GM19193 (cell line): ENCODE measurements around the gene PSTK.

ENCODE experiments used
- POLR2A ChIP-seq: IDR thresholded peaks from 4 replicates; pipeline ENCODE4 v1.6.1; 2011; ENCODE audit not compliant: insufficient read depth, insufficient read length; ENCODE audit errors: extremely low read depth

Gene PSTK

DNA sequence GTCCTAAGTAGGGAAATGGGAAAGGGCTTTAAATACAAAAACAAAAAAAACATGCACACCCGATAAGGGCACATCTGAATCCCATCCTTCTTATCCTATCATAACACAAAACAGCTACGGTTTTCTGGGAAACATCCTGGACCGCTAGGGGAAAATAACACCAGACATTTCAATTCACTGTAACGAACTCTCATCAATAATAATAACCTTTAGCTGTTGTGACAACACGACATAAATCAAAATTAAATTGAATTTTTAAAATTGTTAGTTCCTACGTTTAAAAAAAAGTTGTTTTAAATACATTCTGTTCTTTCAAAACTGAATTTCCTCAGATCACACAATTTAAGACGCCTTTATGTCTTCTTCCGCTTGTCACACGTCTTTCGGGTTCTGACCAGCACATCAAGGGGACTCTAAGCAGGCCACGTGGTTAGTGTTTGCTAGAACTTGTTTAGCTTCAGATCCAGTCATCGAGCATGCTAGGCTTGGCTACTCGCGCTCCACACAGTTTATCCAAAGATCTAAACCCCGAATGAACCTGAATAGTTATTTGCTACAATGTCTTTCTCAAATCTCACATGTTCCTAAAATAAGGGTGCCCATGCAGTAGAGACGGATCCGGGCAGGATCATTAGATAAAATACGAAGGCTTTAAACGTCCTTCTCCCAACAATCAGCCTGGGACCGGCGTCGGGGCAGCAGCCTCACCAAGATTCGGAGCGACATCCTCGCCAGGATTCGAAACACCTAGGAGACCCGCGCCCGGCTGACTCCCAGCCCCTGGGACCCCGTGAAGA, 27.6 kb downstream of the PSTK start:
- TF ChIP-seq POLR2A = no peak

DNA sequence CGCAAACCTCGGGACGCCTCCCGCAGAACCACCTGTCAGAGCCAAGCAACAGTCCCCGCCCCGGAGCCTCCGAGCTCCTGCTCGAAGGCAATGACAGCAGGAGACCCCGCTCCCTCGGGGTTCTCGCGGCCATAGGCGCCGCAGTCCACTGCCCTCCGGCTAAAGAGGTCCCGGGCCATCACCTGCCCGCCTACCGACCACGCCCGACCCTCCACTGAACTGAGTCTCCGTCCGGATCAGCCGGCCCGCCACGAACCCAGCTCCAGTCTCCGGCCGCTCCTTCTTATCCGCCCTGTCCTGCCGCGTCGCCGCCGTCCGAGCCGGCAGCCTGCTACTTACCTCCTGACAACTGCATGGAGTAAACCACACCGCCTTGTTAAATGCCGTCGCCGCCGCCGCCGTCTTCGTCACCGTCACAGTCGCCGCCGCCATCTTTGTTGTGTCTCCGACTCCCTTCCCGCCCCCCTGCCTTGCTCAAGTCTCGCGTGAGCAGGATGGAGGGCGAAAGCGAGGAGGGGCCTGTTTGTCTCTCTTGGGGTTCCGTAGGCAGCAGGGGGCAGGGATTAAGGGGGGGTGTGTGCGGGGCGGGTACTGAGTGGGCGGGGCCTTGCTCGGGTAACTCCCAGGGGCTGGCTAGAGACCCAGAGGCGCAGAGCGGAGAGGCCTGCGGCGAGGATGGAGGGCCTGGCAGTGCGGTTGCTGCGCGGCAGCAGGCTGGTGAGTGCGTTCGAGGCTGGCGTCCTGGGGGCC, 28.3 kb downstream of the PSTK start, which contains the start of the genes ACADSB and IKZF5:
ACADSB (plus strand) TSS at position 652 of the 750 bp plus-strand sequence; CDS start at position 676, 24 bp downstream.
IKZF5 (minus strand) TSS at position 441 of the 750 bp plus-strand sequence. CDS start 10,170 bp downstream, outside the sequence.
- TF ChIP-seq POLR2A = peak; percentile 97

GRCh38 chr10:123009105-123009820, 29.1 kb downstream of the PSTK start:
- no peak for TF ChIP-seq POLR2A

DNA sequence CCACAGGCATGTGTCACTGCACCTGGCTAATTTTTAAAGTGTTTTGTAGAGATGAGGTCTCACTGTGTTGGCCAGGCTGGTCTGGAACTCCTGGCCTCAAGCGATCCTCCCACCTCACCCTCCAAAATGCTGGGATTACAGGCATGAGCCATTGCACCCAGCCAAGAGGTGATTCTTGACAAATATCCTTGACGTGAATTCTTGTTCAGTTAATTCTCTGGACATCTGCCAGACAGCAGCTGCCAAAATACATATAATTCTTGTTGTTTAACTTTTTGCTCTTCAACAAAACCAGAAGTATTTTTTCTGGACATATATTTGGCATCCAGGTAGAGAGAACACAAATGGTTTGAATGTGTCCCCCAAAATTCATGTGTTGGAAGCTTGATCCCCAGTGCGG, 31.8 kb downstream of the PSTK start:
- no peak for TF ChIP-seq POLR2A

GRCh38 chr10:123013456-123014419, 33.5 kb downstream of the PSTK start:
- no peak for TF ChIP-seq POLR2A

GRCh38 chr10:123014772-123015171, 34.6 kb downstream of the PSTK start:
- TF ChIP-seq POLR2A = no peak

- no peak for TF ChIP-seq POLR2A
Observed at GRCh38 chr10:123016228-123016627, 36.0 kb downstream of the PSTK start.

DNA sequence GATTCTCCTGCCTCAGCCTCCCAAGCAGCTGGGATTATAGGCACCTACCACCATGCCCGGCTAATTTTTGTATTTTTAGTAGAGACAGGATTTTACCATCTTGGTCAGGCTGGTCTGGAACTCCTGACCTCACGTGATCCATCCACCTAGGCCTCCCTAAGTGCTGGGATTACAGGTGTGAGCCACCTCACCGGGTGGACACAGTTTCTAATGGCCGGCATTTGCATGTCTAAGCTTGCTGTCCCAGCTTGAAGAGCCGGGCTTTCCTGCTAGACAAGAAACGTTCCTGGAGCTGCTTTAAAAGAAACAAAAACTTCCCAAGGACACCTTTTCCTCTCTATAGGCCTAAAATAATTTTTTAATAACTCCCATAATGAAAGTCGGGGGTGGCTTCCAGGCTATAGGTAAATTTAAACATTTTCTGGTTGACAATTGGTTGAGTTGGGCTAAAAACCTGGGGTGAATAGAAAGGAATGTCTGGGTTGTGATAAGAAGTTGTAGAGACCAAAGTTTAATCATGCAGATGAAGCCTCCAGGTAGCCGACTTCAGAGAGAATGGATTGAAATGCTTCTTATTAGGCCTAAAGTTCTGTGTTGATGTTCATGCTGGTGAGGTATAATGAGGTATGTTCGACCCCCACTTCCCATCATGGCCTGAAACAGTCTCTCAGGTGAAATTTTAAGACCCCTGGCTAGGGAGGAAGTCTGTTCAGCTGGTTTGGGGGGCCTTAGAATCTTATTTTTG, 37.4 kb downstream of the PSTK start:
- TF ChIP-seq POLR2A = no peak

- TF ChIP-seq POLR2A = no peak
Observed at GRCh38 chr10:123018531-123018930, 38.3 kb downstream of the PSTK start.

GRCh38 chr10:123019264-123019663, 39.1 kb downstream of the PSTK start:
- TF ChIP-seq POLR2A = no peak

- TF ChIP-seq POLR2A = no peak
Observed at GRCh38 chr10:123019941-123020703, 39.9 kb downstream of the PSTK start.

DNA sequence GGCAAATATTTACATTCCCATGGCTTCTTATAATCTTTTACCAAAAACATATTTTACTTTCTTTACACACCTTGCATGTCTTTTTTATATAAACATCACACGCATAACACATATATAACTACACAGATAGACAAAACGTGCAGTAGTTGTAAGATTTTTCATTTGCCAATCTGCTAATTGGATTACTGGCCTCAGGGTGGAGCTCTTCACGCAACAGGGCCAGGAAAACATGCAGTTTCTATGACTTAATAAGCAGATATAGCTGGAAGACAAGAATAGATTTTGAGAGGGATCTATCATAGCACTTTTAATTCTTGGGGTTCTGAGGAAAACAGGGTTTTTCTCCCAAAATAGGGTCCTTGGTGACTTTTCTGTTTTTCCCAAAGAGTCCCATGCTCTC, 41.3 kb downstream of the PSTK start:
- TF ChIP-seq POLR2A = no peak

DNA sequence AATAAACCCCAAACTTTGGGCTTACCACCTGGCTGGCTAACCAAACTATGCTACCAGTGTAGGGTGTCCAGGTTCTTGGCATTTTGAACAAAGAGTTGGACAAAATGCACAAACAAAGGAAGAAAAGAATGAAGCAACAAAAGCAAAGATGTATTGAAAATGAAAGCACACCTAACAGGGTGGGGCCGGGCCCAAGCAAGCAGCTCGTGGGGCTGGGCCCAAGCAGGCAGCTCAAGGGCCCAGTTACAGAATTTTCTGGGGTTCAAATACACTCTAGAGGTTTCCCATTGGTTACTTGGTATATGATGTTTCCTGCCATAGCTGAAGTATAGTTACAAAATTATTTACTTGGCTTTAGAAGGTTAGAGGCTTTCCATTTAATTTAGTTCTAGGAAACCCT, 44.3 kb downstream of the PSTK start:
- no peak for TF ChIP-seq POLR2A
